22Rv1 (cell line): ENCODE results near the gene RAPGEF4.

ENCODE experiments used
- ZFX ChIP-seq: fragments of 450-650 bp; IDR thresholded peaks from 2 replicates; pipeline ENCODE4 v1.6.1; 2017; ENCODE audit warnings: antibody characterized with exemption, borderline replicate concordance
- TF ChIP-seq, protein P1 (sequence below): fragments of 450-650 bp; IDR thresholded peaks from 2 replicates; pipeline ENCODE4 v1.5.1; 2017; ENCODE audit warnings: mild to moderate bottlenecking

DNA sequence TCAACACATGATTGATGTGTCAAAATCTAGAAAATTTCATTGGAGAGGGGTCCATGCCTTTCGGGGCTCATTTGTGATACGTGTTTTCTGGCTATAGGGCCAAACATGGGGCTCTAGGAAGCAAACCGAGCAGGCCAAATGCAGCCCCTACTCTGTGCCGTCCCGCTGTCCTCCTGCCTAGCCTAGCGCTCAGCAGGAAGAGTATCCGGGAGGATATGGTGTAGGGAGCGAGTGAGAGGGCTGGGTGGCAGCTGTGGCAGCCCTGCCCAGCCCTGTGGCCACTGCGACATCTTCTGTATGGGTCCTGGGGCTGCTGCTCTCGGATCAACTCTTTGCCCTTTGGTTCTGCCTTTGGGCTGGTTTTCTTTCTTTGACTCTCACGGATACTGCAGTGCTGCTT is 219.9 kb downstream of the RAPGEF4 start:
- TF ChIP-seq, protein P1, sequence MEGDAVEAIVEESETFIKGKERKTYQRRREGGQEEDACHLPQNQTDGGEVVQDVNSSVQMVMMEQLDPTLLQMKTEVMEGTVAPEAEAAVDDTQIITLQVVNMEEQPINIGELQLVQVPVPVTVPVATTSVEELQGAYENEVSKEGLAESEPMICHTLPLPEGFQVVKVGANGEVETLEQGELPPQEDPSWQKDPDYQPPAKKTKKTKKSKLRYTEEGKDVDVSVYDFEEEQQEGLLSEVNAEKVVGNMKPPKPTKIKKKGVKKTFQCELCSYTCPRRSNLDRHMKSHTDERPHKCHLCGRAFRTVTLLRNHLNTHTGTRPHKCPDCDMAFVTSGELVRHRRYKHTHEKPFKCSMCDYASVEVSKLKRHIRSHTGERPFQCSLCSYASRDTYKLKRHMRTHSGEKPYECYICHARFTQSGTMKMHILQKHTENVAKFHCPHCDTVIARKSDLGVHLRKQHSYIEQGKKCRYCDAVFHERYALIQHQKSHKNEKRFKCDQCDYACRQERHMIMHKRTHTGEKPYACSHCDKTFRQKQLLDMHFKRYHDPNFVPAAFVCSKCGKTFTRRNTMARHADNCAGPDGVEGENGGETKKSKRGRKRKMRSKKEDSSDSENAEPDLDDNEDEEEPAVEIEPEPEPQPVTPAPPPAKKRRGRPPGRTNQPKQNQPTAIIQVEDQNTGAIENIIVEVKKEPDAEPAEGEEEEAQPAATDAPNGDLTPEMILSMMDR = no peak
- no peak for TF ChIP-seq ZFX
